ENCODE measurements around the gene VTN. TPM values are rescaled to one million over a fixed set of nuclear protein-coding genes. Genes with fewer than 3 reads are reported as not detected.

The VTN gene
- total RNA-seq, 2 experiments from 2014 or later: 0.40 TPM; not detected in 1

- DNase-seq (ENCODE audit: low spot score): no peak
- TF ChIP-seq EZH2phosphoT487 (IDR thresholded peaks at IDR 0.05; ENCODE audit: borderline replicate concordance, low read depth, low read length) (no peak), CTCF (conservative IDR thresholded peaks at IDR 0.05; ENCODE audit: low read length) (no peak)
- Histone ChIP-seq H3K4me1 (ENCODE audit: insufficient read depth, low read length, poor library complexity, severe bottlenecking) (peaks cover 22% of the 10 kb centered on the region), H3K9me3 (ENCODE audit: low read length) (no peaks in the 10 kb centered on the region), H2AFZ (ENCODE audit: low read length) (no peak overlapping the region), H3K27ac (ENCODE audit: low read depth, low read length, poor library complexity, severe bottlenecking) (no peak overlapping the region), H3K4me2 (ENCODE audit: low read length) (no peak overlapping the region; the same call in 1 of the 2 replicates), H3K9me2 (ENCODE audit: insufficient read depth, low read length) (no peaks in the 10 kb centered on the region), H3K79me2 (ENCODE audit: insufficient read depth, low read depth, low read length) (peaks cover 10% of the 10 kb centered on the region; the same call in 1 of the 2 replicates), H3K36me3 (ENCODE audit: insufficient read depth, low read length) (peaks cover 14% of the 10 kb centered on the region), H3K4me3 (ENCODE audit: low read depth, low read length, poor library complexity, severe bottlenecking) (no peak overlapping the region), H4K20me1 (ENCODE audit: insufficient read depth, low read length) (no peaks in the 10 kb centered on the region)
- no TSS peak for BruUV-seq (replicated peaks)
- POLR2A ChIA-PET: interaction anchor here (0.5 kb wide), 1 partner anchor 85 kb away, joined by 3 read pairs; no protein-coding TSS in a partner anchor
- CTCF ChIA-PET (ENCODE audit: unreplicated experiment): no interaction called here
- intact Hi-C loops (cut with micrococcal nuclease; ENCODE audit: unreplicated experiment): no loop called here
Observed at GRCh38 chr17:28333083-28333746, 36.9 kb downstream of the VTN start.

GRCh38 chr17:28331891-28332420 is 38.2 kb downstream of the VTN start:
- POLR2A ChIA-PET: no interaction called here
- Histone ChIP-seq H2AFZ (ENCODE audit: low read length) (no peak overlapping the region), H4K20me1 (ENCODE audit: insufficient read depth, low read length) (no peaks in the 10 kb centered on the region), H3K79me2 (ENCODE audit: insufficient read depth, low read depth, low read length) (peaks cover 10% of the 10 kb centered on the region; the same call in 1 of the 2 replicates), H3K4me1 (ENCODE audit: insufficient read depth, low read length, poor library complexity, severe bottlenecking) (peaks cover 16% of the 10 kb centered on the region), H3K4me3 (ENCODE audit: low read depth, low read length, poor library complexity, severe bottlenecking) (no peak overlapping the region), H3K36me3 (ENCODE audit: insufficient read depth, low read length) (peaks cover 26% of the 10 kb centered on the region), H3K9me2 (ENCODE audit: insufficient read depth, low read length) (no peaks in the 10 kb centered on the region), H3K4me2 (ENCODE audit: low read length) (no peak overlapping the region), H3K9me3 (ENCODE audit: low read length) (no peaks in the 10 kb centered on the region), H3K27ac (ENCODE audit: low read depth, low read length, poor library complexity, severe bottlenecking) (no peak overlapping the region)
- no peak for DNase-seq (ENCODE audit: low spot score)
- BruUV-seq (replicated peaks): no TSS peak
- intact Hi-C loops (cut with micrococcal nuclease; ENCODE audit: unreplicated experiment): no loop called here
- TF ChIP-seq EZH2phosphoT487 (IDR thresholded peaks at IDR 0.05; ENCODE audit: borderline replicate concordance, low read depth, low read length) (no peak), CTCF (conservative IDR thresholded peaks at IDR 0.05; ENCODE audit: low read length) (no peak)
- CTCF ChIA-PET (ENCODE audit: unreplicated experiment): no interaction called here

- Histone ChIP-seq H2AFZ (ENCODE audit: low read length) (no peak overlapping the region), H3K4me1 (ENCODE audit: insufficient read depth, low read length, poor library complexity, severe bottlenecking) (peaks cover 8% of the 10 kb centered on the region), H3K4me2 (ENCODE audit: low read length) (no peak overlapping the region), H3K27ac (ENCODE audit: low read depth, low read length, poor library complexity, severe bottlenecking) (no peak overlapping the region), H3K9me3 (ENCODE audit: low read length) (no peaks in the 10 kb centered on the region), H4K20me1 (ENCODE audit: insufficient read depth, low read length) (no peaks in the 10 kb centered on the region), H3K9me2 (ENCODE audit: insufficient read depth, low read length) (no peaks in the 10 kb centered on the region), H3K36me3 (ENCODE audit: insufficient read depth, low read length) (peaks cover 39% of the 10 kb centered on the region), H3K4me3 (ENCODE audit: low read depth, low read length, poor library complexity, severe bottlenecking) (no peak overlapping the region), H3K79me2 (ENCODE audit: insufficient read depth, low read depth, low read length) (peaks cover 5% of the 10 kb centered on the region; the same call in 1 of the 2 replicates)
- CTCF ChIA-PET (ENCODE audit: unreplicated experiment): no interaction called here
- intact Hi-C loops (cut with micrococcal nuclease; ENCODE audit: unreplicated experiment): no loop called here
- POLR2A ChIA-PET: interaction anchor here (0.8 to 1.2 kb wide), 2 partner anchors 13 to 35 kb away, joined by 3 read pairs; no protein-coding TSS in a partner anchor
- BruUV-seq (replicated peaks): no TSS peak
- no peak for DNase-seq (ENCODE audit: low spot score)
- TF ChIP-seq EZH2phosphoT487 (IDR thresholded peaks at IDR 0.05; ENCODE audit: borderline replicate concordance, low read depth, low read length) (no peak), CTCF (conservative IDR thresholded peaks at IDR 0.05; ENCODE audit: low read length) (no peak)
Observed at GRCh38 chr17:28330671-28331070, 39.4 kb downstream of the VTN start.
